Measurements from ENCODE around the gene C2orf81.
A peak's percentile ranks its signal among the peaks of the same experiment; 100 is the strongest.
"Not testable (repeated sequence)": the region's sequence is repeated elsewhere in the genome, so short reads cannot be mapped to it uniquely, and the experiment has no call there.

Gene C2orf81

DNA sequence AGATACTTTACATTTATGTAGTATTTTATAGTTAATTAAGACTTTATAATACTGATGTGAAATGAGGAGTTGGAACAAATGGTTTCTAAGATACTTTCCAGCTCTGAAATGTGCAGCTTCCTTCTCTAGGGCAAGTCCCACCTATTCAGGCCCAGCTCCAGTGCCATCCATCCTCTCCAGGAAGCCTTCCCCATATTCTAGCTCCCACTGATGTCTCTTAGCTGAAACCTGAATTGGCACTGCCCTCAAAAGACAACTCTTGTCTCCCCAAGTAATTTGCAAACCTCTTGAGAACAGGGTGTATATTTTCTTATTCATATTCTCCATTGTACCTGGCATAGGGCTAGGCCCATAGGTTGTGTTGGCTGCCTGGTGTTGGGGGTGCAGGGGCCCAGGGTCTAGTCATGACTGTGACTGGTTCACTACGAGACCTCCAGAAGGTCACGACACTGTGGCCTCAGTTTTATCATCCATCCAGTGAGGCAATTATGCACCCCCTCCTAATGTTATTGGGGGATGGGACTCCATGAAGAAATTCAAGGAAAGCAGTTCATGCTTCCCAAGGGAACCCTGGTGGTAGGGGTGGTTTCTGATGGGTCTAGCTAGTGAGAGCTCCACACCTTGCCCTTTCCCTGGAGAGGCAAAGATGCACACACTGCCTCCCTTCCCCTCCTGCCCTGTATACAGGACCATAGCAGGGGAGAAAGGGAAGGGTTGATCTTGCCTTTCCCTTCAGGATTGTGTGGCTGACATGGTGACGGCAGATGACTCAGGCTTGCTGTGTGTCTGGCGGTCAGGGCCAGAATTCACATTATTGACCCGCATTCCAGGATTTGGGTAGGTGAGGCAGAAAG is 2.9 kb upstream of the C2orf81 start:
- H3K4me3 ChIP-seq (ENCODE audit: low read length) = no peak overlapping the region
- TF ChIP-seq, protein P1, sequence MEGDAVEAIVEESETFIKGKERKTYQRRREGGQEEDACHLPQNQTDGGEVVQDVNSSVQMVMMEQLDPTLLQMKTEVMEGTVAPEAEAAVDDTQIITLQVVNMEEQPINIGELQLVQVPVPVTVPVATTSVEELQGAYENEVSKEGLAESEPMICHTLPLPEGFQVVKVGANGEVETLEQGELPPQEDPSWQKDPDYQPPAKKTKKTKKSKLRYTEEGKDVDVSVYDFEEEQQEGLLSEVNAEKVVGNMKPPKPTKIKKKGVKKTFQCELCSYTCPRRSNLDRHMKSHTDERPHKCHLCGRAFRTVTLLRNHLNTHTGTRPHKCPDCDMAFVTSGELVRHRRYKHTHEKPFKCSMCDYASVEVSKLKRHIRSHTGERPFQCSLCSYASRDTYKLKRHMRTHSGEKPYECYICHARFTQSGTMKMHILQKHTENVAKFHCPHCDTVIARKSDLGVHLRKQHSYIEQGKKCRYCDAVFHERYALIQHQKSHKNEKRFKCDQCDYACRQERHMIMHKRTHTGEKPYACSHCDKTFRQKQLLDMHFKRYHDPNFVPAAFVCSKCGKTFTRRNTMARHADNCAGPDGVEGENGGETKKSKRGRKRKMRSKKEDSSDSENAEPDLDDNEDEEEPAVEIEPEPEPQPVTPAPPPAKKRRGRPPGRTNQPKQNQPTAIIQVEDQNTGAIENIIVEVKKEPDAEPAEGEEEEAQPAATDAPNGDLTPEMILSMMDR (conservative IDR thresholded peaks at IDR 0.05; ENCODE audit: low read length) = no peak
- DNase-seq (ENCODE audit: low read depth) = no peak

DNA sequence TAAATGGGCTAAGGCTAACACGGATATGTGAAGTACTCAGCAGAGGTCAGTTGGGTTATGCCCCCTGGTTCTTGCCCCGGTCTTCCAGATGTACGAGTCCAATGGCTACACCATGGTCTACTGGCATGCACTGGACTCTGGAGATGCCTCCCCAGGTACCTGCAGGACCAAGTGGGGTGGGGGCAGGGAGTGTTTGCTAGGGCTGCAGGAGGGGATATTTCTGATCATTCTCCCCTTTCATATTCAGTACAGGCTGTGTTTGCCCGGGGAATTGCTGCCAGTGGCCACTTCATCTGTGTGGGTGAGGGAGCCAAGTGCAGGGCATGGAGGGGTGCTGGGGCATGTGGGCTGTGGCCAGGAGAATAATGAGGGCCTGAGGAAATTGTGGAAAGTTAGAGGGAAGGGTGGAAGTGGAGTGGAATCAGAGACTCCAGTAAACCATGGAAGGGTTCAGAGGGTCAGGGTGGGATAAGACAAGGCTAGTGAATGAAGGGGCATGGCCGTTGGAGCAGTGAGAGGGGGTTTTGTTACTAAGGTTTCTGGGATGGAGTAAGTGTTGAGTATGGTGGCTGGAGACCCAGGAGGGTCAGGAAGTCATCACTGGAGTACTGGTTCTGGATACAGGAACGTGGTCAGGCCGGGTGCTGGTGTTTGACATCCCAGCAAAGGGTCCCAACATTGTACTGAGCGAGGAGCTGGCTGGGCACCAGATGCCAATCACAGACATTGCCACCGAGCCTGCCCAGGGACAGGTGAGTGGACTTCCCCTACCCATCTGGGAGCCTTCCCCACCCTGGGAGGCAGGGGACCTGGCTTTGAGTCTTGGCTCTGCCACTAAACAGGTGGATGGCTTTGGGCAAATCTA is 2.0 kb upstream of the C2orf81 start:
- TF ChIP-seq, protein P1 (conservative IDR thresholded peaks at IDR 0.05; ENCODE audit: low read length) = no peak
- H3K4me3 ChIP-seq (ENCODE audit: low read length) = no peak overlapping the region
- DNase-seq (ENCODE audit: low read depth) = no peak

- peak overlapping the region; percentile 90 for H3K4me3 ChIP-seq (ENCODE audit: low read length)
- DNase-seq (ENCODE audit: low read depth) = not testable (repeated sequence)
Observed at GRCh38 chr2:74420443-74421103, 846 bp downstream of the C2orf81 start.

DNA sequence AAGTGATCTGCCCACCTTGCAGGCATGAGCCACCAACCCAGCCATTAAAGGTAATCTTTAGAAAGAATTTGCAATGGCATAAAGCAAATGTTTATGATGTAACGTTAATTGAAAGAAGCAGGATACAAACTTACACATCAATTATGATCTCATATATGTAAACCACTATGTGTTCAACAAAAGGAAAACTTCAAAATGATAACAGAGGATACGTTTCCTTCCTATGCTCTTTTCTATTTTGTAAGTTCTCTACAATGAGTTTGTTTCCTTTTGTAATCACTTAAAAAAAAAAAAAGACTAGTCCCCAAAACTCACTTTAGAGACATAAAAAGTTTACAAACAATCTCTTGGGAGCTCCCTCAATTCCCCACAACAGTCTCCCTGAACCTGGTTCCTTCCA is 1.4 kb downstream of the C2orf81 start:
- DNase-seq (ENCODE audit: low read depth) = no peak
- TF ChIP-seq, protein P1 (conservative IDR thresholded peaks at IDR 0.05; ENCODE audit: low read length) = no peak
- no peak overlapping the region for H3K4me3 ChIP-seq (ENCODE audit: low read length)

DNA sequence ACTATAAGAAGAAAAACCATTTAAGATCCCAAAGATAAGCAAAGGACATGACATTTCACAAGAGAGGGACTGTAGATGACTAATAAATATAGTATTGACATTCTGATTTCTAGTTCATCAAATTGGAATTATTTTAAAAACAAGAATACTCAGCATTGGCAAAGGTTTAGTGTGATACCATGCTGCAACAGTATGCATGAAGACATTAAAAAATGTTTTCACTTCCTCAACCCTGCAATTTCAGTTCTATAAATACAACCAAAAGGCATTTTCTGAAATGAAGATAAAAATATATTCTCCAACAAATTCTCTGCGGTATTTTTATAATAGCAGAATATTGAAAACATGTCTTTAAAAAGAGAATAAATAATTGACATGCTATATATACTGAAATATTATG is 2.1 kb downstream of the C2orf81 start:
- H3K4me3 ChIP-seq (ENCODE audit: low read length) = no peak overlapping the region
- TF ChIP-seq, protein P1 (conservative IDR thresholded peaks at IDR 0.05; ENCODE audit: low read length) = no peak
- DNase-seq (ENCODE audit: low read depth) = no peak

- H3K4me3 ChIP-seq (ENCODE audit: low read length) = no peak overlapping the region
- no peak for DNase-seq (ENCODE audit: low read depth)
- TF ChIP-seq, protein P1 (conservative IDR thresholded peaks at IDR 0.05; ENCODE audit: low read length) = no peak
Observed at GRCh38 chr2:74418312-74418711, 3.1 kb downstream of the C2orf81 start.

DNA sequence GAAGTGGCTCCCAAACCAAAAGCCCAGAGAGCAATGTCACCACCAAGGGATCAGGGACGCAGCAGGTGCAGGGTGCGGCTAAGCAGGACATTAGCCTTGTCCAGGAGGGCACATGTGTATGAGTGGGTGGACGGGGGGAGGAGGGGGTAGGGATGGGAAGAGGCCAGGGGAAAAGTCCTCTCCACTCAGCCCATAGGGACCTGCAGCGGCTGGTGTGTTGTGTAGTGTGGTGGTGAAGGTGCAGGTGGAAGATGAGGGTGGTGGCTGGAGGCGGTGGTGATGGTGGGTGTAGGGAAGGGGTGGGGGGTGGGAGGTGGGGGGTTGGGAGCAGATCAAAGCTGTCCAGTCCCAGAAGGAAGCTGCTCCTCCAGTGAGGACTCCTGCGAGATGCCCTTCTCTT is 3.7 kb downstream of the C2orf81 start:
- TF ChIP-seq, protein P1 (conservative IDR thresholded peaks at IDR 0.05; ENCODE audit: low read length) = no peak
- H3K4me3 ChIP-seq (ENCODE audit: low read length) = no peak overlapping the region
- DNase-seq (ENCODE audit: low read depth) = no peak
